DMS53 (cell line): ENCODE measurements around the gene GPSM3.
A peak's percentile ranks its signal among the peaks of the same experiment; 100 is the strongest.
"Not testable (repeated sequence)": the region's sequence is repeated elsewhere in the genome, so short reads cannot be mapped to it uniquely, and the experiment has no call there.

Experiments
- DNase-seq: peaks from one replicate; lab custom pipeline; 2025; lab: John Stamatoyannopoulos, UW

The GPSM3 gene

GRCh38 chr6:32192608-32193039, at the start of gene GPSM3:
Gene GPSM3, minus strand, starts transcription at chr6:32192643. Its CDS starts 130 bp downstream, at chr6:32192513.
- DNase-seq, result peak; percentile 35

- DNase-seq, result no peak
These were observed 48.2 kb upstream of the GPSM3 start for GRCh38 chr6:32240686-32241085.

GRCh38 chr6:32239462-32239861, 47.0 kb upstream of the GPSM3 start:
- DNase-seq, result no peak

GRCh38 chr6:32234934-32235333, 42.5 kb upstream of the GPSM3 start:
- no peak for DNase-seq

GRCh38 chr6:32226434-32226833, 34.0 kb upstream of the GPSM3 start:
- no peak for DNase-seq

- no peak for DNase-seq
These were observed 32.3 kb upstream of the GPSM3 start for GRCh38 chr6:32224696-32225095.

- DNase-seq, result no peak
These were observed 31.1 kb upstream of the GPSM3 start, which contains the start of gene NOTCH4 for GRCh38 chr6:32223258-32224235. Gene NOTCH4, minus strand, starts transcription at chr6:32224067. Its CDS starts 139 bp downstream, at chr6:32223928.

- DNase-seq, result no peak
These were observed 30.1 kb upstream of the GPSM3 start for GRCh38 chr6:32222333-32223230.

- no peak for DNase-seq
These were observed 27.6 kb upstream of the GPSM3 start for GRCh38 chr6:32220021-32220420.

- DNase-seq, result no peak
These were observed 25.7 kb upstream of the GPSM3 start for GRCh38 chr6:32218167-32218566.

- no peak for DNase-seq
These were observed 24.6 kb upstream of the GPSM3 start for GRCh38 chr6:32216998-32217397.

- DNase-seq, result no peak
These were observed 23.8 kb upstream of the GPSM3 start for GRCh38 chr6:32216285-32216684.

- no peak for DNase-seq
These were observed 23.2 kb upstream of the GPSM3 start for GRCh38 chr6:32215617-32216016.

GRCh38 chr6:32214126-32214525, 21.7 kb upstream of the GPSM3 start:
- DNase-seq, result no peak

- DNase-seq, result no peak
These were observed 21.2 kb upstream of the GPSM3 start for GRCh38 chr6:32213649-32214048.

GRCh38 chr6:32212076-32212760, 19.8 kb upstream of the GPSM3 start:
- no peak for DNase-seq

GRCh38 chr6:32211432-32211831, 19.0 kb upstream of the GPSM3 start:
- DNase-seq, result not testable (repeated sequence)

- no peak for DNase-seq
These were observed 17.8 kb upstream of the GPSM3 start for GRCh38 chr6:32210191-32210601.

GRCh38 chr6:32208996-32209395, 16.6 kb upstream of the GPSM3 start:
- DNase-seq, result no peak

GRCh38 chr6:32204268-32204715, 11.8 kb upstream of the GPSM3 start:
- no peak for DNase-seq

- DNase-seq, result no peak
These were observed 11.2 kb upstream of the GPSM3 start for GRCh38 chr6:32203426-32204267.
